GM12891 (cell line): ENCODE measurements around the gene GRM7.

Experiments used
- POLR2A ChIP-seq: IDR thresholded peaks from 2 replicates; pipeline ENCODE4 v1.6.1; 2011; ENCODE audit warnings: low read depth, low read length, control low read depth
- POLR2AphosphoS5 ChIP-seq: IDR thresholded peaks from 2 replicates; pipeline ENCODE4 v1.6.1; 2011; ENCODE audit warnings: low read depth, low read length, control low read depth
- POU2F2 ChIP-seq: IDR thresholded peaks from 2 replicates; pipeline ENCODE4 v1.6.1; 2011; ENCODE audit warnings: low read depth, mild to moderate bottlenecking, control low read depth, low read length, moderate library complexity
- TAF1 ChIP-seq: IDR thresholded peaks from 2 replicates; pipeline ENCODE4 v1.6.1; 2011; ENCODE audit warnings: low read depth, low read length, control low read depth

DNA sequence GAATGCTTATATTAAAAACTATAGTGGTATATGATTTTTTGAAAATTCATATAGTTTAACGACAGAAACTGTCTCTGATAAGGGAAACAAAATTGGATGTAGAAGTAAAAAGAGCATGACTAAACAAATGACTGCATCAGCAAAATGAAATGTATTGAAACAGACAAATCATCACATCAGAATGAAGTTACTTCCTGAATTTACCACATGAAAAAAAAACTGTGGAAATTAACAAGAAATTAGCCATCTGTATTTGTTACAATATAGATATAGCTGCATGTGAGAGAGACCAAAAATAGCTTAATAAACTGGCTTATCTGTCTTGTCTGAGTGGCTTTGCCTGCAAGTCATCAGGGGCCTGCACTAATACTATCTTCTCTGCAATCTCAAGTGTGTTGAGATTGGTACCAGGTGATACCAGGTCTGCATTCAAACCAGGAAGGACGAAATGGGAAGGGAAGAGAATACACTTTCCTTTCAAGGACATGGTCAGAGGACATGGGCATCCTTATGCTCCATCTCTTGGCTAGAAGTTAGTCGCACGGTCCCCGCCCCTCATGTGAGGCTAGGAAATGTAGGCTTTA is 388.7 kb downstream of the GRM7 start:
- TF ChIP-seq POLR2A (no peak), POLR2AphosphoS5 (no peak), TAF1 (no peak), POU2F2 (no peak)
